ENCODE measurements around the gene ZNF212.

Gene ZNF212

DNA sequence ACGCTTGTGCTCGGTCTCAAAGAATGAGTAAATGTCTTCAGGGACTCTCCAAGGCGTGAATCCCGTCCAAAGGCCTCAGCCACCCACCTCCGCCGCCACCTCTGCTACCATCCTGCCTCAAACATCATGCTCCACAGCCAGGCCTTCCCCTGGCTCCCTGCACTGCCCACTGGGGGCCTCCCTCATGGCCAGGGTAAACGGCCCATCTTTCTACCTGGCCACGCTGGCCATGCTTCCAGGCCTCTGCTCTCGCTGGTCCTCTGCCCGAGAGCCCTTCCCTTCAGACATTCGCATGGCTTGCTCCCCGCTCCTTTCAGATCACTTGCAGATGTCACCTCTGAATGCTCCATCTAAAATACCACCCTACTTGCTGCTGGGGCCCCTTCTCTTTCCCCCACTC, 62.8 kb downstream of the ZNF212 start:
- no peak for DNase-seq (ENCODE audit: low read depth in 1 of 2, low spot score in 1 of 2)
- H3K27ac ChIP-seq (replicated peaks) = no peak overlapping the region
- TF ChIP-seq POLR2AphosphoS5 (IDR thresholded peaks at IDR 0.05; ENCODE audit: low read depth) (no peak), GABPA (IDR thresholded peaks at IDR 0.05; ENCODE audit: low read depth) (no peak), SPI1 (IDR thresholded peaks at IDR 0.05; ENCODE audit: borderline replicate concordance, low read depth) (no peak)
- TF ChIP-seq, protein P1, sequence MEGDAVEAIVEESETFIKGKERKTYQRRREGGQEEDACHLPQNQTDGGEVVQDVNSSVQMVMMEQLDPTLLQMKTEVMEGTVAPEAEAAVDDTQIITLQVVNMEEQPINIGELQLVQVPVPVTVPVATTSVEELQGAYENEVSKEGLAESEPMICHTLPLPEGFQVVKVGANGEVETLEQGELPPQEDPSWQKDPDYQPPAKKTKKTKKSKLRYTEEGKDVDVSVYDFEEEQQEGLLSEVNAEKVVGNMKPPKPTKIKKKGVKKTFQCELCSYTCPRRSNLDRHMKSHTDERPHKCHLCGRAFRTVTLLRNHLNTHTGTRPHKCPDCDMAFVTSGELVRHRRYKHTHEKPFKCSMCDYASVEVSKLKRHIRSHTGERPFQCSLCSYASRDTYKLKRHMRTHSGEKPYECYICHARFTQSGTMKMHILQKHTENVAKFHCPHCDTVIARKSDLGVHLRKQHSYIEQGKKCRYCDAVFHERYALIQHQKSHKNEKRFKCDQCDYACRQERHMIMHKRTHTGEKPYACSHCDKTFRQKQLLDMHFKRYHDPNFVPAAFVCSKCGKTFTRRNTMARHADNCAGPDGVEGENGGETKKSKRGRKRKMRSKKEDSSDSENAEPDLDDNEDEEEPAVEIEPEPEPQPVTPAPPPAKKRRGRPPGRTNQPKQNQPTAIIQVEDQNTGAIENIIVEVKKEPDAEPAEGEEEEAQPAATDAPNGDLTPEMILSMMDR (IDR thresholded peaks at IDR 0.05; ENCODE audit: insufficient read depth, low read length) = no peak
- TF ChIP-seq, protein P2, sequence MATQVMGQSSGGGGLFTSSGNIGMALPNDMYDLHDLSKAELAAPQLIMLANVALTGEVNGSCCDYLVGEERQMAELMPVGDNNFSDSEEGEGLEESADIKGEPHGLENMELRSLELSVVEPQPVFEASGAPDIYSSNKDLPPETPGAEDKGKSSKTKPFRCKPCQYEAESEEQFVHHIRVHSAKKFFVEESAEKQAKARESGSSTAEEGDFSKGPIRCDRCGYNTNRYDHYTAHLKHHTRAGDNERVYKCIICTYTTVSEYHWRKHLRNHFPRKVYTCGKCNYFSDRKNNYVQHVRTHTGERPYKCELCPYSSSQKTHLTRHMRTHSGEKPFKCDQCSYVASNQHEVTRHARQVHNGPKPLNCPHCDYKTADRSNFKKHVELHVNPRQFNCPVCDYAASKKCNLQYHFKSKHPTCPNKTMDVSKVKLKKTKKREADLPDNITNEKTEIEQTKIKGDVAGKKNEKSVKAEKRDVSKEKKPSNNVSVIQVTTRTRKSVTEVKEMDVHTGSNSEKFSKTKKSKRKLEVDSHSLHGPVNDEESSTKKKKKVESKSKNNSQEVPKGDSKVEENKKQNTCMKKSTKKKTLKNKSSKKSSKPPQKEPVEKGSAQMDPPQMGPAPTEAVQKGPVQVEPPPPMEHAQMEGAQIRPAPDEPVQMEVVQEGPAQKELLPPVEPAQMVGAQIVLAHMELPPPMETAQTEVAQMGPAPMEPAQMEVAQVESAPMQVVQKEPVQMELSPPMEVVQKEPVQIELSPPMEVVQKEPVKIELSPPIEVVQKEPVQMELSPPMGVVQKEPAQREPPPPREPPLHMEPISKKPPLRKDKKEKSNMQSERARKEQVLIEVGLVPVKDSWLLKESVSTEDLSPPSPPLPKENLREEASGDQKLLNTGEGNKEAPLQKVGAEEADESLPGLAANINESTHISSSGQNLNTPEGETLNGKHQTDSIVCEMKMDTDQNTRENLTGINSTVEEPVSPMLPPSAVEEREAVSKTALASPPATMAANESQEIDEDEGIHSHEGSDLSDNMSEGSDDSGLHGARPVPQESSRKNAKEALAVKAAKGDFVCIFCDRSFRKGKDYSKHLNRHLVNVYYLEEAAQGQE (IDR thresholded peaks at IDR 0.05; ENCODE audit: insufficient replicate concordance, low read depth) = no peak

DNA sequence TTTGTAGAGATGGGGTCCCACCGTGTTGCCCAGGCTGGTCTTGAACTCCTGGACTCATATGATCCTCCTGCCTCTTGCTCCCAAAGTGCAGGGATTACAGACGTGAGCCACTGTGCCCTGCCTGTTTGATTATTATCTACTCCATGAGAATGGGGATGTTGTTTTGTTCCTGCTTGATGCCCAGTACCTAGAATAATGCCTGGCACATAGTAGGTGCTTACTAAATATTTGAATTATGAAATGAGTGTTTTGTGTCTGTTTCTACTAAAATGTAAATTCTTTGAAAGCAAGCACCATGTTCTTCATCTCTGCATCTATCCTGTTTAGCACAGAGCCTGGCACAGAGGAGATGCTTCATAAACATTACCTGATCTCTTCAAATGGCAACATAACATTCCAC, 63.4 kb downstream of the ZNF212 start:
- Histone ChIP-seq H3K27ac (replicated peaks) (no peak overlapping the region), H3K4me3 (replicated peaks; ENCODE audit: insufficient read depth, low read length) (no peak overlapping the region), H3K27me3 (ENCODE audit: insufficient read depth, poor library complexity, severe bottlenecking) (no peaks in the 10 kb centered on the region)
- no peak for TF ChIP-seq POLR2AphosphoS5 (IDR thresholded peaks at IDR 0.05; ENCODE audit: low read depth)
- no peak for TF ChIP-seq SPI1 (IDR thresholded peaks at IDR 0.05; ENCODE audit: borderline replicate concordance, low read depth)
- no peak for TF ChIP-seq GABPA (IDR thresholded peaks at IDR 0.05; ENCODE audit: low read depth)
- TF ChIP-seq, protein P1 (IDR thresholded peaks at IDR 0.05; ENCODE audit: insufficient read depth, low read length) = no peak
- TF ChIP-seq, protein P2 (IDR thresholded peaks at IDR 0.05; ENCODE audit: insufficient replicate concordance, low read depth) = no peak
- DNase-seq (ENCODE audit: low read depth in 1 of 2, low spot score in 1 of 2) = no peak

More for the DNA sequence above, 62.8 kb downstream of the ZNF212 start:
- no peak overlapping the region for H3K4me3 ChIP-seq (replicated peaks; ENCODE audit: insufficient read depth, low read length)
- no peaks in the 10 kb centered on the region for H3K27me3 ChIP-seq (ENCODE audit: insufficient read depth, poor library complexity, severe bottlenecking)

DNA sequence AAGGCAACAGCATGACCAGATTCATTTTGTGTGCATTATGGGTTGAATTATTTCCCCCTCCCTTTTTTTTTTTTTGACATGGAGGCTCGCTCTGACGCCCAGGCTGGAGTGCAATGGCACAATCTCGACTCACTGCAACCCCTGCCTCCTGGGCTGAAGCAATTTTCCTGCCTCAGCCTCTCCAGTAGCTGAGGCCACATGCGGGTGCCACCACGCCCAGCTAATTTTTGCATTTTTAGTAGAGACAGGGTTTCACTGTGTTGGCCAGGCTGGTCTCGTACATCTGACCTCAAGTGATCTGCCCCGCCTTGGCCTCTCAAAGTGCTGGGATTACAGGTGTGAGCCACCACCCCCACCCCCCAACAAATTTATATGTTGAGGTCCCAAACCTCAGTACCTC, 64.6 kb downstream of the ZNF212 start:
- Histone ChIP-seq H3K4me3 (replicated peaks; ENCODE audit: insufficient read depth, low read length) (no peak overlapping the region), H3K27me3 (ENCODE audit: insufficient read depth, poor library complexity, severe bottlenecking) (no peaks in the 10 kb centered on the region), H3K27ac (replicated peaks) (no peak overlapping the region)
- no peak for DNase-seq (ENCODE audit: low read depth in 1 of 2, low spot score in 1 of 2)
- TF ChIP-seq, protein P2 (IDR thresholded peaks at IDR 0.05; ENCODE audit: insufficient replicate concordance, low read depth) = no peak
- TF ChIP-seq, protein P1 (IDR thresholded peaks at IDR 0.05; ENCODE audit: insufficient read depth, low read length) = no peak
- TF ChIP-seq GABPA (IDR thresholded peaks at IDR 0.05; ENCODE audit: low read depth) (no peak), POLR2AphosphoS5 (IDR thresholded peaks at IDR 0.05; ENCODE audit: low read depth) (no peak), SPI1 (IDR thresholded peaks at IDR 0.05; ENCODE audit: borderline replicate concordance, low read depth) (no peak)

Data from HL-60 (cell line).